ENCODE data around the gene LRFN2. TPM values are rescaled to one million over a fixed set of nuclear protein-coding genes. Genes with fewer than 3 reads are reported as not detected.

The LRFN2 gene
- total RNA-seq, 1 donor from 2014 or later = 0.32 TPM

- H3K9me3 ChIP-seq (ENCODE audit: insufficient read depth, low read depth, low read length) = no peaks in the 10 kb centered on the region
- FAIRE-seq (no peak), DNase-seq (ENCODE audit: low read depth) (no peak)
- H2AFZ ChIP-seq (ENCODE audit: low read depth, low read length) = no peak overlapping the region
- no peaks in the 10 kb centered on the region for H3K4me1 ChIP-seq (ENCODE audit: insufficient read depth, low read length)
- H4K20me1 ChIP-seq (ENCODE audit: insufficient read depth, low read length) = no peaks in the 10 kb centered on the region
- no peak overlapping the region for H3K27ac Mint-ChIP-seq (ENCODE audit: unreplicated experiment)
- peaks cover 66% of the 10 kb centered on the region for H3K27me3 Mint-ChIP-seq (ENCODE audit: low read depth, unreplicated experiment)
- no peak overlapping the region for H3K27ac ChIP-seq (ENCODE audit: low read depth, low read length)
- H3K36me3 Mint-ChIP-seq (ENCODE audit: low read depth, unreplicated experiment) = no peaks in the 10 kb centered on the region
- H3K36me3 ChIP-seq (ENCODE audit: insufficient read depth, low read length) = no peaks in the 10 kb centered on the region
- no peak overlapping the region for H3K4me3 Mint-ChIP-seq (ENCODE audit: unreplicated experiment)
- H3K79me2 ChIP-seq (ENCODE audit: insufficient read depth, low read length) = no peaks in the 10 kb centered on the region
- no peaks in the 10 kb centered on the region for H3K9me3 Mint-ChIP-seq (ENCODE audit: unreplicated experiment)
- H3K9ac ChIP-seq (ENCODE audit: low read length) = no peak overlapping the region
- no peak overlapping the region for H3K4me2 ChIP-seq (ENCODE audit: low read length)
- peaks cover 4% of the 10 kb centered on the region for H3K27me3 ChIP-seq (ENCODE audit: insufficient read depth, low read length)
- H3K4me1 Mint-ChIP-seq (ENCODE audit: low read depth, unreplicated experiment) = no peaks in the 10 kb centered on the region
- TF ChIP-seq EZH2 (IDR thresholded peaks at IDR 0.05; ENCODE audit: insufficient read depth, low read length) = no peak
- no peak for TF ChIP-seq CTCF (IDR thresholded peaks at IDR 0.05; ENCODE audit: insufficient read depth, low read depth, low read length)
- H3K4me3 ChIP-seq (ENCODE audit: insufficient read depth, low read depth, low read length) = no peak overlapping the region
Measured at GRCh38 chr6:40541556-40542174, 45.5 kb downstream of the LRFN2 start.

GRCh38 chr6:40540790-40541189 is 46.4 kb downstream of the LRFN2 start:
- no peaks in the 10 kb centered on the region for H3K36me3 ChIP-seq (ENCODE audit: insufficient read depth, low read length)
- DNase-seq (ENCODE audit: low read depth) (no peak), FAIRE-seq (no peak)
- no peak overlapping the region for H3K4me2 ChIP-seq (ENCODE audit: low read length)
- H3K4me1 Mint-ChIP-seq (ENCODE audit: low read depth, unreplicated experiment) = no peaks in the 10 kb centered on the region
- no peaks in the 10 kb centered on the region for H4K20me1 ChIP-seq (ENCODE audit: insufficient read depth, low read length)
- no peak overlapping the region for H3K4me3 ChIP-seq (ENCODE audit: insufficient read depth, low read depth, low read length)
- H2AFZ ChIP-seq (ENCODE audit: low read depth, low read length) = no peak overlapping the region
- H3K27me3 ChIP-seq (ENCODE audit: insufficient read depth, low read length) = peaks cover 4% of the 10 kb centered on the region
- no peaks in the 10 kb centered on the region for H3K79me2 ChIP-seq (ENCODE audit: insufficient read depth, low read length)
- H3K27ac Mint-ChIP-seq (ENCODE audit: unreplicated experiment) = no peak overlapping the region
- H3K27ac ChIP-seq (ENCODE audit: low read depth, low read length) = no peak overlapping the region
- H3K9ac ChIP-seq (ENCODE audit: low read length) = no peak overlapping the region
- peaks cover 69% of the 10 kb centered on the region for H3K27me3 Mint-ChIP-seq (ENCODE audit: low read depth, unreplicated experiment)
- no peak overlapping the region for H3K4me3 Mint-ChIP-seq (ENCODE audit: unreplicated experiment)
- no peaks in the 10 kb centered on the region for H3K9me3 ChIP-seq (ENCODE audit: insufficient read depth, low read depth, low read length)
- H3K4me1 ChIP-seq (ENCODE audit: insufficient read depth, low read length) = no peaks in the 10 kb centered on the region
- TF ChIP-seq CTCF (IDR thresholded peaks at IDR 0.05; ENCODE audit: insufficient read depth, low read depth, low read length) (no peak), EZH2 (IDR thresholded peaks at IDR 0.05; ENCODE audit: insufficient read depth, low read length) (no peak)
- no peaks in the 10 kb centered on the region for H3K36me3 Mint-ChIP-seq (ENCODE audit: low read depth, unreplicated experiment)
- H3K9me3 Mint-ChIP-seq (ENCODE audit: unreplicated experiment) = no peaks in the 10 kb centered on the region

GRCh38 chr6:40539853-40540252 is 47.3 kb downstream of the LRFN2 start:
- Mint-ChIP-seq H3K36me3 (ENCODE audit: low read depth, unreplicated experiment) (no peaks in the 10 kb centered on the region), H3K9me3 (ENCODE audit: unreplicated experiment) (no peaks in the 10 kb centered on the region), H3K4me1 (ENCODE audit: low read depth, unreplicated experiment) (no peaks in the 10 kb centered on the region), H3K4me3 (ENCODE audit: unreplicated experiment) (no peak overlapping the region), H3K27me3 (ENCODE audit: low read depth, unreplicated experiment) (peaks cover 65% of the 10 kb centered on the region), H3K27ac (ENCODE audit: unreplicated experiment) (no peak overlapping the region)
- DNase-seq (ENCODE audit: low read depth) (no peak), FAIRE-seq (no peak)
- Histone ChIP-seq H3K4me1 (ENCODE audit: insufficient read depth, low read length) (no peaks in the 10 kb centered on the region), H3K4me3 (ENCODE audit: insufficient read depth, low read depth, low read length) (no peak overlapping the region), H3K27me3 (ENCODE audit: insufficient read depth, low read length) (peaks cover 4% of the 10 kb centered on the region), H2AFZ (ENCODE audit: low read depth, low read length) (no peak overlapping the region), H3K9ac (ENCODE audit: low read length) (no peak overlapping the region), H3K27ac (ENCODE audit: low read depth, low read length) (no peak overlapping the region), H3K9me3 (ENCODE audit: insufficient read depth, low read depth, low read length) (no peaks in the 10 kb centered on the region), H3K79me2 (ENCODE audit: insufficient read depth, low read length) (no peaks in the 10 kb centered on the region), H4K20me1 (ENCODE audit: insufficient read depth, low read length) (no peaks in the 10 kb centered on the region), H3K36me3 (ENCODE audit: insufficient read depth, low read length) (no peaks in the 10 kb centered on the region), H3K4me2 (ENCODE audit: low read length) (no peak overlapping the region)
- TF ChIP-seq CTCF (IDR thresholded peaks at IDR 0.05; ENCODE audit: insufficient read depth, low read depth, low read length) (no peak), EZH2 (IDR thresholded peaks at IDR 0.05; ENCODE audit: insufficient read depth, low read length) (no peak)

All from astrocyte (in vitro differentiated cells and primary cell).